Heart left ventricle (tissue), 16 donors: ENCODE measurements around the gene BNIP1. TPM values are rescaled to one million over a fixed set of nuclear protein-coding genes. Genes with fewer than 3 reads are reported as not detected.

Experiments used
- ATAC-seq, 4 donors: fragments of 200-7000 bp; cut with Tn5 transposase; one replicate each; pipeline ENCODE4 v1.9.1; 2020 to 2022; ENCODE audit warnings: moderate library complexity in 4 of 4, mild to moderate bottlenecking in 3 of 4, moderate number of reproducible peaks in 1 of 4
- DNase-seq, 5 donors: peaks; one replicate each; pipeline ENCODE4 v3.0.0-alpha.2; 2020
- H3K27ac ChIP-seq, 12 donors: fragments of 200-600 bp; sonication (generic) in 4 of 12; one replicate each; pipeline versions ENCODE4 v1.5.0 to v1.8.0; 2016 to 2022; ENCODE audit warnings: mild to moderate bottlenecking in 2 of 12
- H3K27me3 ChIP-seq, 9 donors: fragments of 200-600 bp; sonication (generic) in 2 of 9; one replicate each; pipeline versions ENCODE4 v1.5.1 to v1.8.0; 2016 to 2022; ENCODE audit warnings: mild to moderate bottlenecking in 3 of 9
- H3K36me3 ChIP-seq, 9 donors: fragments of 200-600 bp; sonication (generic) in 2 of 9; one replicate each; pipeline versions ENCODE4 v1.5.0 to v1.8.0; 2018 to 2022; ENCODE audit warnings: mild to moderate bottlenecking in 2 of 9
- H3K4me1 ChIP-seq, 12 donors: fragments of 200-600 bp; sonication (generic) in 4 of 12; one replicate each; pipeline versions ENCODE4 v1.5.0 to v1.8.0; 2016 to 2022; ENCODE audit warnings: mild to moderate bottlenecking in 3 of 12
- H3K4me3 ChIP-seq, 12 donors: fragments of 200-600 bp; sonication (generic) in 4 of 12; one replicate each; pipeline versions ENCODE4 v1.5.0 to v1.8.0; 2017 to 2022; ENCODE audit warnings: mild to moderate bottlenecking in 9 of 12, moderate library complexity in 4 of 12
- H3K9me3 ChIP-seq, 12 donors: fragments of 200-600 bp; sonication (generic) in 4 of 12; one replicate each; pipeline versions ENCODE4 v1.5.0 to v1.8.0; 2016 to 2022; ENCODE audit warnings: mild to moderate bottlenecking in 1 of 12
- CTCF ChIP-seq, 12 donors: fragments of 200-600 bp; sonication (generic) in 4 of 12; IDR thresholded peaks; one replicate each; pipeline versions ENCODE4 v1.5.0 to v1.8.0; 2018 to 2022; ENCODE audit warnings: antibody characterized with exemption in 12 of 12, mild to moderate bottlenecking in 5 of 12
- POLR2A ChIP-seq, 2 donors: fragments of 450-650 bp; IDR thresholded peaks; one replicate each; pipeline ENCODE4 v1.6.1; 2017; ENCODE audit warnings: antibody characterized with exemption in 2 of 2, mild to moderate bottlenecking in 2 of 2, moderate library complexity in 2 of 2
- WGBS, 4 donors: extraction: QIAGEN DNeasy Blood & Tissue Kit in 2 of 4; methylation state at CpG; one replicate each; pipeline versions ENCODE4 v1.1.5 to v1.1.7; 2013 to 2018; 5-methylcytosine and 5-hydroxymethylcytosine counted together
- intact Hi-C, 10 donors: fragments of 100-400 bp; cut with DNase I; formaldehyde crosslinking; loops; one replicate each; pipeline versions ENCODE4 v1.11.1 to v1.14.2; 2022
- polyA plus RNA-seq, 2 donors: library from polyadenylated mRNA; stranded (reverse); fragments of 200-250 nt; gene quantifications; one replicate each; pipeline ENCODE4 v1.2.3, GENCODE V29; 2013
- total RNA-seq, 9 donors: library from RNA; depleted of rRNA in 2 of 9; stranded (reverse); fragments of >200 nt in 2 of 9; fragmentation: NEBNext Ultra II Directional in 3 of 9; extraction: Animal tissue kit (Norgen Biotek cat#: 25700) in 3 of 9; gene quantifications; one replicate each; pipeline versions ENCODE4 v1.1.0 to v1.2.4, GENCODE V29; 2016 to 2023
- donor health status: ischemic (EF 13 %, LVEDD 7.1; RV severe dilation, severe dysfunction).
- donor health status: healthy with polysubstance abuse.
- donor health status: DM: no; HTN: yes; CAD: no.
- donor health status: DM: no; HTN: no; CAD: no.
- donor health status: ischemic (EF 25% LVEDD 6.9; RV normal size, moderate dysfunction).
- donor health status: ischemic (EF 25% LVEDD 5.7; RV mildly dilated, moderate dysfunction).
- donor health status: healthy.
- donor health status: DM: yes; HTN: yes; CAD: no.
- donor health status: ischemic (EF 35%, LVEDD 5.7; RV mildly dilated, moderate dysfunction).
- donor health status: nonischemic (EF 11% LVEDD 7.7; RV severe dilation, severe dysfunction).
- donor health status: DM: yes; HTN: yes; CAD: no.
- donor health status: PGD.
- donor health status: ischemic (EF 29% LVEDD 5.4; RV normal size, mild dysfunction).
- donor health status: nonischemic (EF 23%, LVEDD 6.1; RV moderate dilation, normal function).

BNIP1 gene
- total and polyA plus RNA-seq, 11 donors: 8.0 to 18.3 (median 10.0) TPM

GRCh38 chr5:173213236-173213933, 69.1 kb downstream of the BNIP1 start:
- 96 to 97% (median 96%) methylated on average over 11 to 49 of the region's 49 CpGs for WGBS, 4 donors

More at GRCh38 chr5:173213236-173213933, 69.1 kb downstream of the BNIP1 start:
- Histone ChIP-seq H3K4me3 (no peak overlapping the region), H3K9me3 (no peaks in the 10 kb centered on the region), H3K36me3 (no peaks in the 10 kb centered on the region), H3K27ac (no peak overlapping the region), H3K4me1 (peaks cover 0 to 4% (median 0%) of the 10 kb centered on the region in 12 donors), H3K27me3 (no peaks in the 10 kb centered on the region)
- no peak for TF ChIP-seq POLR2A (IDR thresholded peaks at IDR 0.05)
- TF ChIP-seq CTCF (IDR thresholded peaks at IDR 0.05): no peak
- ATAC-seq (peak in 1 of 4 donors; percentile 27), DNase-seq (no peak)
- intact Hi-C loops: no loop called here

Other genes with a start within 250 kb of the BNIP1 start
- 10 to 100 TPM; 19.8 to 36.7 (median 29.5) TPM for gene RPL26L1, start 185.1 kb upstream of the BNIP1 start, total RNA-seq
- 10 to 100 TPM; 50.3 to 79.5 TPM for gene RPL26L1, start 185.1 kb upstream of the BNIP1 start, polyA plus RNA-seq
- 100 to 1,000 TPM; 127 to 225 (median 196) TPM for gene ATP6V0E1, start 160.8 kb upstream of the BNIP1 start, total RNA-seq
- gene ATP6V0E1, start 160.8 kb upstream of the BNIP1 start, polyA plus RNA-seq: 100 to 1,000 TPM; 238 to 242 TPM
- 10 to 100 TPM; 13.5 to 47.7 (median 24.0) TPM for gene CREBRF, start 88.2 kb upstream of the BNIP1 start, total RNA-seq
- gene CREBRF, start 88.2 kb upstream of the BNIP1 start, polyA plus RNA-seq: 1 to 10 TPM; 2.7 to 7.0 TPM
- 100 to 1,000 TPM; 132 to 451 (median 247) TPM for gene NKX2-5, start 90.7 kb downstream of the BNIP1 start, total RNA-seq
- 100 to 1,000 TPM; 153 to 356 TPM for gene NKX2-5, start 90.7 kb downstream of the BNIP1 start, polyA plus RNA-seq
- gene STC2, start 183.9 kb downstream of the BNIP1 start, total RNA-seq: 10 to 100 TPM in 4 of 9 donors, 1 to 10 TPM in 5; 3.9 to 15.0 (median 8.6) TPM
- gene STC2, start 183.9 kb downstream of the BNIP1 start, polyA plus RNA-seq: 10 to 100 TPM in 1 of 2 donors, 1 to 10 TPM in 1; 6.2 to 15.2 TPM